ENCODE results near the gene AFF3. TPM values are rescaled to one million over a fixed set of nuclear protein-coding genes. Genes with fewer than 3 reads are reported as not detected.
"Not testable (repeated sequence)": the region's sequence is repeated elsewhere in the genome, so short reads cannot be mapped to it uniquely, and the experiment has no call there.

The AFF3 gene
- total and polyA plus RNA-seq, 3 experiments from 2014 or later, result 0.48 to 1.3 (median 0.53) TPM

GRCh38 chr2:100109986-100110613 lies 32.3 kb downstream of the AFF3 start:
- peak overlapping the region in 1 of 8 donors; percentile 21 for H3K27ac Mint-ChIP-seq
- POLR2A ChIA-PET, result no interaction called here

GRCh38 chr2:100108648-100109020 lies 33.8 kb downstream of the AFF3 start:
- H3K27me3 ChIP-seq (ENCODE audit: insufficient read depth, low read length, poor library complexity, severe bottlenecking); H3K4me3 ChIP-seq (ENCODE audit: low read length); H3K36me3 ChIP-seq (ENCODE audit: insufficient read depth, low read length); H3K9me3 Mint-ChIP-seq; H3K4me1 ChIP-seq (ENCODE audit: insufficient read depth, low read length); H3K4me3 Mint-ChIP-seq; CTCF ChIA-PET; POLR2A ChIA-PET; H3K27ac ChIP-seq (ENCODE audit: low read depth, low read length); DNase-seq; H3K36me3 Mint-ChIP-seq; H3K27ac Mint-ChIP-seq; H3K9me3 ChIP-seq (ENCODE audit: low read length): not testable (repeated sequence)
- peaks cover 9 to 40% of the 10 kb centered on the region in 2 donors for H3K27me3 Mint-ChIP-seq
- peaks cover 4 to 10% (median 8%) of the 10 kb centered on the region in 3 donors for H3K4me1 Mint-ChIP-seq

More at GRCh38 chr2:100109986-100110613, 32.3 kb downstream of the AFF3 start:
- Mint-ChIP-seq H3K27me3 (peaks cover 9 to 40% of the 10 kb centered on the region in 2 donors), H3K36me3 (no peaks in the 10 kb centered on the region), H3K4me1 (peaks cover 7 to 14% (median 8%) of the 10 kb centered on the region in 3 donors), H3K9me3 (peaks cover 0 to 8% (median 0%) of the 10 kb centered on the region in 5 donors), H3K4me3 (no peak overlapping the region)
- CTCF ChIA-PET, result no interaction called here
- Histone ChIP-seq H3K36me3 (ENCODE audit: insufficient read depth, low read length) (no peaks in the 10 kb centered on the region), H3K27me3 (ENCODE audit: insufficient read depth, low read length, poor library complexity, severe bottlenecking) (no peaks in the 10 kb centered on the region), H3K27ac (ENCODE audit: low read depth, low read length) (no peak overlapping the region), H3K9me3 (ENCODE audit: low read length) (no peaks in the 10 kb centered on the region), H3K4me1 (ENCODE audit: insufficient read depth, low read length) (peaks cover 22% of the 10 kb centered on the region), H3K4me3 (ENCODE audit: low read length) (no peak overlapping the region)
- DNase-seq, result no peak

DNA sequence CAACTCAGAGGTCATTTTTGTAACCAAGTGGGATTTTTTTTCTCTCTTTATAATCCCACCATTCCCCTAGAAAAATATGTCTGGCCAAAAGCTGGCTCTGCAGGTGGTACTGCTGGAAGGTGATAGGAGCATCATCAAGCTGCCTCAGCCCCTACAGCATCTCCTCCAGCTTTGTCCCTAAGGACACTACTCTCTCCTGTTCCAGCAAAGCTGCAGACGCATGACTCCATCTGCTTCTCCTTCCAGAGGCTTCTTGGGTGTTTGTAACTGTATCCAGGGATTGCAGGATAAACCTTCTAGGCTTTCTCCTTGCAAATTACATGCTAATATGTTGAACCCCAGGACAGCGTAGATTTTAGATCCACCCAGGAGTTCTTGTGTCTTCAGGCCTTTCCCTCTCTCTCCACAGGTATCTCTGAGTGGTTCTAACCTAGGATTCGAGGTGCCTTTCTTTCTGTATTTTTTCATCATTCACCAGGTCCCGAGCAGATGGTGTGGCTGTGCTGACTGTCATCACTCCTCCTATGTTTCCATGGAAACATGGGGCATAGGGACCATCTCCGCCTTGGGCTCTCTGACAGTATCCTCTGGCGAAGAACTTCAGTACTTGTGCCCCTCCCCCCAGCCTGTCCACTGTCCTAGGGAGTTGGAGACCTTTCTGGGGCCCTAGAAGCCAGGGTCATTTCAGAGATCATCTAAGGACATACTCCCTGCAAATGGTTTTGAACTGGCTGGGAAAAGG lies 34.3 kb downstream of the AFF3 start:
- Mint-ChIP-seq H3K36me3 (no peaks in the 10 kb centered on the region), H3K27ac (no peak overlapping the region), H3K27me3 (peaks cover 9 to 42% of the 10 kb centered on the region in 2 donors), H3K4me1 (peaks cover 5 to 10% (median 9%) of the 10 kb centered on the region in 3 donors), H3K4me3 (no peak overlapping the region), H3K9me3 (peaks cover 0 to 6% (median 0%) of the 10 kb centered on the region in 5 donors)
- no peak overlapping the region for H3K4me3 ChIP-seq (ENCODE audit: low read length)
- DNase-seq, result no peak
- no peaks in the 10 kb centered on the region for H3K9me3 ChIP-seq (ENCODE audit: low read length)
- ChIA-PET CTCF (no interaction called here), POLR2A (no interaction called here)
- no peaks in the 10 kb centered on the region for H3K27me3 ChIP-seq (ENCODE audit: insufficient read depth, low read length, poor library complexity, severe bottlenecking)
- no peaks in the 10 kb centered on the region for H3K36me3 ChIP-seq (ENCODE audit: insufficient read depth, low read length)
- no peak overlapping the region for H3K27ac ChIP-seq (ENCODE audit: low read depth, low read length)
- peaks cover 3% of the 10 kb centered on the region for H3K4me1 ChIP-seq (ENCODE audit: insufficient read depth, low read length)

- H3K9me3 Mint-ChIP-seq, result peaks cover 0 to 6% (median 0%) of the 10 kb centered on the region in 5 donors
- Histone ChIP-seq H3K27me3 (ENCODE audit: insufficient read depth, low read length, poor library complexity, severe bottlenecking) (no peaks in the 10 kb centered on the region), H3K4me1 (ENCODE audit: insufficient read depth, low read length) (no peaks in the 10 kb centered on the region), H3K9me3 (ENCODE audit: low read length) (no peaks in the 10 kb centered on the region), H3K36me3 (ENCODE audit: insufficient read depth, low read length) (no peaks in the 10 kb centered on the region), H3K27ac (ENCODE audit: low read depth, low read length) (no peak overlapping the region), H3K4me3 (ENCODE audit: low read length) (no peak overlapping the region)
- DNase-seq, result no peak
- no peaks in the 10 kb centered on the region for H3K36me3 Mint-ChIP-seq
- peaks cover 5 to 11% (median 11%) of the 10 kb centered on the region in 3 donors for H3K4me1 Mint-ChIP-seq
- CTCF ChIA-PET, result no interaction called here
- H3K4me3 Mint-ChIP-seq, result peak overlapping the region in 1 of 7 donors; percentile 32
- peaks cover 9 to 44% of the 10 kb centered on the region in 2 donors for H3K27me3 Mint-ChIP-seq
- no peak overlapping the region for H3K27ac Mint-ChIP-seq
- POLR2A ChIA-PET, result no interaction called here
Measured at GRCh38 chr2:100107440-100107839, 35.0 kb downstream of the AFF3 start.

GRCh38 chr2:100106460-100106859 lies 35.9 kb downstream of the AFF3 start:
- H3K4me1 Mint-ChIP-seq, result peaks cover 5 to 11% (median 11%) of the 10 kb centered on the region in 3 donors
- Histone ChIP-seq H3K4me1 (ENCODE audit: insufficient read depth, low read length) (no peaks in the 10 kb centered on the region), H3K36me3 (ENCODE audit: insufficient read depth, low read length) (no peaks in the 10 kb centered on the region), H3K27me3 (ENCODE audit: insufficient read depth, low read length, poor library complexity, severe bottlenecking) (no peaks in the 10 kb centered on the region), H3K27ac (ENCODE audit: low read depth, low read length) (no peak overlapping the region), H3K4me3 (ENCODE audit: low read length) (no peak overlapping the region), H3K9me3 (ENCODE audit: low read length) (no peaks in the 10 kb centered on the region)
- CTCF ChIA-PET, result no interaction called here
- no peak for DNase-seq
- peaks cover 9 to 44% of the 10 kb centered on the region in 2 donors for H3K27me3 Mint-ChIP-seq
- no peak overlapping the region for H3K27ac Mint-ChIP-seq
- POLR2A ChIA-PET, result no interaction called here
- H3K36me3 Mint-ChIP-seq, result no peaks in the 10 kb centered on the region
- peaks cover 0 to 6% (median 0%) of the 10 kb centered on the region in 5 donors for H3K9me3 Mint-ChIP-seq
- H3K4me3 Mint-ChIP-seq, result peak overlapping the region in 1 of 7 donors; percentile 17

GRCh38 chr2:100105678-100106054 lies 36.7 kb downstream of the AFF3 start:
- ChIA-PET CTCF (no interaction called here), POLR2A (no interaction called here)
- H3K4me1 ChIP-seq (ENCODE audit: insufficient read depth, low read length), result no peaks in the 10 kb centered on the region
- Mint-ChIP-seq H3K36me3 (no peaks in the 10 kb centered on the region), H3K9me3 (peaks cover 0 to 6% (median 0%) of the 10 kb centered on the region in 5 donors), H3K27ac (no peak overlapping the region), H3K4me3 (peak overlapping the region; percentile 69 to 86 (median 76)), H3K4me1 (peaks cover 5 to 11% (median 11%) of the 10 kb centered on the region in 3 donors), H3K27me3 (peaks cover 9 to 44% of the 10 kb centered on the region in 2 donors)
- no peak overlapping the region for H3K4me3 ChIP-seq (ENCODE audit: low read length)
- H3K36me3 ChIP-seq (ENCODE audit: insufficient read depth, low read length), result no peaks in the 10 kb centered on the region
- no peak for DNase-seq
- H3K27me3 ChIP-seq (ENCODE audit: insufficient read depth, low read length, poor library complexity, severe bottlenecking), result no peaks in the 10 kb centered on the region
- H3K27ac ChIP-seq (ENCODE audit: low read depth, low read length), result no peak overlapping the region
- H3K9me3 ChIP-seq (ENCODE audit: low read length), result no peaks in the 10 kb centered on the region

GRCh38 chr2:100104718-100105677 lies 37.4 kb downstream of the AFF3 start:
- peak overlapping the region in 1 of 8 donors; percentile 29 for H3K27ac Mint-ChIP-seq
- CTCF ChIA-PET, result no interaction called here

More at GRCh38 chr2:100104718-100105677, 37.4 kb downstream of the AFF3 start:
- H3K36me3 ChIP-seq (ENCODE audit: insufficient read depth, low read length), result no peaks in the 10 kb centered on the region
- Mint-ChIP-seq H3K4me1 (peaks cover 5 to 11% (median 11%) of the 10 kb centered on the region in 3 donors), H3K27me3 (peaks cover 9 to 42% of the 10 kb centered on the region in 2 donors), H3K4me3 (peak overlapping the region; percentile 69 to 86 (median 76)), H3K36me3 (no peaks in the 10 kb centered on the region), H3K9me3 (peaks cover 0 to 6% (median 0%) of the 10 kb centered on the region in 5 donors)
- H3K4me3 ChIP-seq (ENCODE audit: low read length), result no peak overlapping the region
- POLR2A ChIA-PET, result no interaction called here
- no peaks in the 10 kb centered on the region for H3K9me3 ChIP-seq (ENCODE audit: low read length)
- no peaks in the 10 kb centered on the region for H3K27me3 ChIP-seq (ENCODE audit: insufficient read depth, low read length, poor library complexity, severe bottlenecking)
- H3K27ac ChIP-seq (ENCODE audit: low read depth, low read length), result no peak overlapping the region
- DNase-seq, result peak in 3 of 5 donors; percentile 3 to 8 (median 6)
- H3K4me1 ChIP-seq (ENCODE audit: insufficient read depth, low read length), result no peaks in the 10 kb centered on the region

Measured in CD8-positive, alpha-beta memory T cell (primary cell).